Measurements from ENCODE around the gene DNAH10.

Gene DNAH10

DNA sequence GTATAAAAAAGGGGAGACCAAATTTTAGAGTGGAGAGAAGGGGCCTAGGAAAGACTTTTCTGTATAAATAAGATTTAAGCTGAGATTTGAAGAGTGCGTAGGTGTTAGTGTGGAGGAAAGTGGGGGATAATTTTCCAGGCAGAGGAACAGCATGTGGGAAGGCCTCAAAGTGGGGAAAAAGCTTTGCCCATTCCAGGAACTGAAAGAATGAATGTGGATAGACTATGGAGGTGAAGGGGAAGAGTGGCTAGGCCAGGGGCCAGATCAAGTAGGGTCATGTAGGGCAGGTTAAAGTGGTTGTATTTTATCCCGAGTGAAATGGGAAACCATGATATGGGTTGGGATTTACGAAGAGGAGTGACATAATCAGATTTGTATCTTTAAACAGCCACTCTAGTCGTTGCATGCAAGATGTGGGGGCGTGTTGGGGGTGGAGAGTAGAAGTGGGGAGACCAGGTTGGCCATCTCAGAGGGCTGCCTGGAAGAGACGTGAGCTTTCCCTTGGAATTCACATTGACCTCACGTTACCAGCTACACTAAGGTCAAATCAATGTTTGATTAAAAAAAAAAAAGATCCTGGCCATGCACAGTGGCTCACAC is 214.2 kb downstream of the DNAH10 start:
- DNase-seq = no peak

DNA sequence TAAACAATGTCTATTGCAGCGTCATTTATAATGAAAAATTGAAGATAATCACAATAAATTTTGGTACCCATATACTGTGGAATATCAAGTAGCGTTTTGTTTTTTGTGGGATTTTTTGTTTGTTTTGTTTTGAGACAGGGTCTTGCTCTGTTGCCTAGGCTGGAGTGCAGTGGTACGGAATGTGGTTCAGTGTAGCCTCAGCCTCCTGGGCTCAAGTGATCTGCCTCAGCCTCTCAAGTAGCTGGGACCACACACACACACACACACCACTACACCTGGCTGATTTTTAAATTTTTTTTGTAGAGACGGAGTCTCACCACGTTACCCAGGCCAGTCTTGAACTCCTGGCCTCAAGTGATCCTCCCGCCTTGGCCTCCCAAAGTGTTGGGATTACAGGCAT is 217.5 kb downstream of the DNAH10 start:
- no peak for DNase-seq

DNA sequence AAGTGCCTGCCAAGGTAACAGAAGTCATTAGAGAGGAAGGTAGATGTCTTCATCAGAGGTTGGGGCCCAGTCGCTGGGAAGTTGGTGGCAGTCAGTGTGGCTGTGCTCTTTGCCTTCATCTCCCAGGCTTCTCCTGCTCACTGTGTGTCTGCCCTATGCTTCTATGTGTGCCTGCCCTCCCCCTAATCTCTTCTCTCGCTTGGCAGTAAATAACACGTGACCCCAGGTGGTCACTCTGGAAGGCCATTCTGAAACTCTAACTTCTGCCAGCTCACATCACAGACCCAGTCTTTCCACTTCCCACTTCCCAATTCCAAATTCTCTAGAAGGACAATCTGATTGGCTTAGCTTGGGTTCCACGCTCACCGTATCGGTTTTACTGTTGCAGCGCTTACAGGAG is 220.2 kb downstream of the DNAH10 start:
- no peak for DNase-seq

DNA sequence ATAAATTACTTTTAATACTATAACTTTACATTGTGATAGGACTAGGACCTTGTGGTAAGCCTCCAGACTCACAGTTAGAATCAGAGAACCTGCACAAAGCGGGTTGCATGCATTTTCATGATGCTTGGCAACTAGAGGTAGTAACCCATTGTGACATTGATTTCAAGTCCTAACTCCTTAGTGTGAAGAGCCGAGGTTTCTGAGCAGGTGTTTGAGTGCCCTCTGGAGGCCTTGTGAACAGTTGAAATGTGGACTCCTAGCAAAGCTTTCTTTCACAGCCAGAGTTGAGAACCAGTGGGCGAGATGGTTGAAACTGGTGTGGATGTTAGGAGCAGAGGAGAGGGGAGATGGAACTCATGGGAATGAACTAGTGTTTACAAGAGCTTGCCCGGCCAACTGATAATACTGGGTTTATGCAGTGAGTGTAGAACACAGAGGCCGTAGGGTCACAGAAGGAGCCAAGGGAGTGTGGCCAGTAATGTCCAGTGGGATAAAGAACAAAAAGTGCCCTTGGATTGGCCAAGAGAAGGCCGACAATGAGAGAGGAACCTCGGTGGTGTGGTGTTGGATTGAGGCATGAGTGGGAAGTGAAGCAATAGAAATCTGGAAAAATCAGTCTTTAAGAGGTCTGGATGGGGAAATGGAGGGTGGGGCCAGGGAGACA is 221.9 kb downstream of the DNAH10 start:
- no peak for DNase-seq

DNA sequence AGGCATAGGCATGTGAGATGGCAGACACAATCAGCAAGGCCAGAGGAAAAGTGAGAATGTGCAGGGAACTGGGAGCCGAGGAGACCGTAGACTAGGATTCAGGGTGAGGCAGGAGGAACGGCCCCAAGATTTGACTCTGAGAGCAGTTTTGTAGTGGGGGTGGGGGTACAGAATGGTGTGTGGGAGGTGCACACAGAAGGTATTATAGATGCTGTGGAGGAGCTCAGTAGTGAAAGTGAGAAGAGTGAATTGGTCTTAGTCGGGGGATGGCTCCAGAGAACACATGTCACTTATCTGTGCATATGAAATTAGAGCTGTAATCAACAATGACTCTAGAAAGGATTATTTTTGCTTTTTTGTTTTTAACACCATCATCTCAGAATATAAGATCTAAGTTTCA is 222.8 kb downstream of the DNAH10 start:
- no peak for DNase-seq
